Stomach smooth muscle (tissue), 2 donors: Measurements from ENCODE around the gene NUDT19.
"Not testable (repeated sequence)": the region's sequence is repeated elsewhere in the genome, so short reads cannot be mapped to it uniquely, and the experiment has no call there.

Experiments used
- H3K27ac ChIP-seq: one replicate; pipeline ENCODE4 v1.7.0; 2013; ENCODE audit warnings: mild to moderate bottlenecking, low read length, inconsistent platforms
- H3K27me3 ChIP-seq, 2 donors: one replicate each; pipeline ENCODE4 v1.7.0; 2013; ENCODE audit warnings: low read length in 2 of 2; ENCODE audit not compliant: insufficient read depth in 2 of 2, control insufficient read depth in 1 of 2
- H3K36me3 ChIP-seq, 2 donors: one replicate each; pipeline ENCODE4 v1.7.0; 2013; ENCODE audit warnings: low read length in 2 of 2; ENCODE audit not compliant: control insufficient read depth in 2 of 2, insufficient read depth in 2 of 2
- H3K4me1 ChIP-seq: one replicate; pipeline ENCODE4 v1.7.0; 2013; ENCODE audit warnings: low read length; ENCODE audit not compliant: control insufficient read depth, insufficient read depth
- H3K4me3 ChIP-seq, 2 donors: one replicate each; pipeline ENCODE4 v1.7.0; 2013; ENCODE audit warnings: low read length in 2 of 2
- H3K9ac ChIP-seq, 2 donors: one replicate each; pipeline ENCODE4 v1.7.0; 2013; ENCODE audit warnings: low read length in 2 of 2, mild to moderate bottlenecking in 1 of 2
- H3K9me3 ChIP-seq, 2 donors: one replicate each; pipeline ENCODE4 v1.7.0; 2013; ENCODE audit warnings: low read length in 2 of 2; ENCODE audit not compliant: control insufficient read depth in 2 of 2
- donor health status: healthy.
- donor health status: Pancreatic carcinoma.

Gene NUDT19

DNA sequence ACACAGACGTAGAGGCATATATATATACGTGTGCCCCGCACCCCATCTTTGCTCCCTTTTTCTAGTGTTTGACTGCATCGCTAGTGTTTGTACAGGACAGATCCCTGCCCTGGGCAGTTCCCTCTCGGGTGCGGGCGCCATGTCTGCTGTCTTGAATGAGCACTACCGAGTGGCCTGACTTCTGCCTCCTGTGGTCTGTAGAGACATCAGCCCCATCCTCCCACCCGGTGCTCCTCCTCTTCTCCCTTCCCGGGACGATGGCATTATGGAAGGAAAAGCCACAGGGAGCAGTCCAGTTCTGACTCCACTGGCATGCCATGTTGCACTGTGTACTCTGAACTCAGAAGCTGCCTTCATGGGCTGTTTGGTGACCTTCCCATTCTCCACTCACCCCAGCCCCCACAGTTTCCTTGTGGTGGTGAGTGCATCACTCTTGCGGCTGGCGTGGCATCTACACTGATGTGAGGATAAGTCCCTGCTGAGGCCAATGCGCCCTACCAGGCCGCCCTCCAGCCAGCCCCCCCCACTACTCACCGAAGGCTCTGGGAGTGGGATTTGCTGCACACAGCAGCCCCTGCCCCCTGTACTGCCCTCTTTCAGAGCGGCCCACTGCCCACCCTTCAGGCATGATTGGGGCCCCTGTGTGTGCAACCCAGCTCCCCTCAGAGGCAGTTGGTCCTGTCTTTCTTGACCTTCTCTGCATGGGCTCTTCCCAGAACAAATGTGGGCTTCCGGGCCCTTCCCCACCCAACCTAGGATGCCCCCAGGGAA lies 53.1 kb downstream of the NUDT19 start:
- no peaks in the 10 kb centered on the region for H3K36me3 ChIP-seq
- H3K4me1 ChIP-seq, result no peaks in the 10 kb centered on the region
- no peak overlapping the region for H3K9ac ChIP-seq
- H3K27ac ChIP-seq, result no peak overlapping the region
- H3K9me3 ChIP-seq, result no peaks in the 10 kb centered on the region
- no peak overlapping the region for H3K4me3 ChIP-seq
- H3K27me3 ChIP-seq, result peaks cover 5 to 10% of the 10 kb centered on the region in 2 donors

DNA sequence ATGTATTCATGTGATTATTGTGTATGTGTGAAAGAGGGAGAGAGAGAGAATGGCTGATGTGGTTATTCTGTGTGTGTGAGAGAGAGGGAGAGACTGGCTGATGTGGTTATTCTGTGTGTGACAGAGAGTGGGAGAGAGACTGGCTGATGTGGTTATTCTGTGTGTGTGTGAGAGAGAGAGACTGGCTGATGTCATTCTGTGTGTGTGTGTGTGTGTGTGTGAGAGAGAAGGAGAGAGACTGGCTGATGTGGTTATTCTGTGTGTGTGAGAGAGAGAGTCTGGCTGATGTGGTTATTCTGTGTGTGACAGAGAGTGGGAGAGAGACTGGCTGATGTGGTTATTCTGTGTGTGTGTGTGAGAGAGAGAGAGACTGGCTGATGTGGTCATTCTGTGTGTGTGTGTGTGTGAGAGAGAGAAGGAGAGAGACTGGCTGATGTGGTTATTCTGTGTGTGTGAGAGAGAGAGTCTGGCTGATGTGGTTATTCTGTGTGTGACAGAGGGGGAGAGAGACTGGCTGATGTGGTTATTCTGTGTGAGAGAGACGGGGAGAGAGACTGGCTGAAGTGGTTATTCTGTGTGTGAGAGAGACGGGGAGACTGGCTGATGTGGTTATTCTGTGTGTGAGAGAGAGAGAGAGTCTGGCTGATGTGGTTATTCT lies 54.1 kb downstream of the NUDT19 start:
- not testable (repeated sequence) for H3K27me3 ChIP-seq

DNA sequence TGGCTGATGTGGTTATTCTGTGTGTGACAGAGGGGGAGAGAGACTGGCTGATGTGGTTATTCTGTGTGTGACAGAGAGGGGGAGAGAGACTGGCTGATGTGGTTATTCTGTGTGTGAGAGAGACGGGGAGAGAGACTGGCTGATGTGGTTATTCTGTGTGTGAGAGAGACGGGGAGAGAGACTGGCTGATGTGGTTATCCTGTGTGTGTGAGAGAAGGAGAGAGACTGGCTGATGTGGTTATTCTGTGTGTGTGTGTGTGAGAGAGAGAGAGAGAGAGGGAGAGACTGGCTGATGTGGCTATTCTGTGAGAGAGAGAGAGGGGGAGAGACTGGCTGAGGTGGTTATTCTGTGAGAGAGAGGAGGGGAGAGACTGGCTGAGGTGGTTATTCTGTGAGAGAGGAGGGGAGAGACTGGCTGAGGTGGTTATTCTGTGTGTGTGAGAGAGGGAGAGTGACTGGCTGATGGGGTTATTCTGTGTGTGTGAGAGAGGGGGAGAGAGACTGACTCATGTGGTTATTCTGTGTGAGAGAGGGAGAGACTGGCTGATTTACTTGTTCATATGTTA lies 55.1 kb downstream of the NUDT19 start:
- H3K27ac ChIP-seq, H3K4me3 ChIP-seq, H3K36me3 ChIP-seq, H3K27me3 ChIP-seq, H3K4me1 ChIP-seq, H3K9me3 ChIP-seq, H3K9ac ChIP-seq: not testable (repeated sequence)

More for the DNA sequence above, 54.1 kb downstream of the NUDT19 start:
- not testable (repeated sequence) for H3K36me3 ChIP-seq, H3K9me3 ChIP-seq, H3K9ac ChIP-seq, H3K4me1 ChIP-seq, H3K27ac ChIP-seq, H3K4me3 ChIP-seq

DNA sequence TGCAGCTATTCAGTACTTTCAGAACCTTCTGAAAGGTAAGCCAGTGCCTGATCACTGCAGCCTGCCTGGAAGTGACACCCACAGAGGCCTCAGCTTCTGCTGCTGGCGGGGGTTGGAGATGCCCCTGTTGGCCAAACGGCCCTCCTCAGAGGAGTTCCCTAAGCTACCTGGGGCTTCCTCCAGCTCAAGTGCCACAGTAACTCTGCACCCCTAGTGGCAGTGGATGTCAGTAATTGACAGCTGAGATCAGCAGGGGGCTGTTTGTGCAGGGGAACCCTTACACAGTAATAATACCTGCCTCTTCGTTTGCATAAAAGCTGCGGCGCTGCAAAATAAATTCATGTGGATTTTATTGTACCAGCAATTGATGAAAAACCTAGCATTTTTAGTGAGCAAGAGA lies 56.9 kb downstream of the NUDT19 start:
- no peak overlapping the region for H3K27ac ChIP-seq
- no peaks in the 10 kb centered on the region for H3K4me1 ChIP-seq
- no peak overlapping the region for H3K9ac ChIP-seq
- H3K27me3 ChIP-seq, result peaks cover 5 to 10% of the 10 kb centered on the region in 2 donors
- H3K9me3 ChIP-seq, result no peaks in the 10 kb centered on the region
- no peaks in the 10 kb centered on the region for H3K36me3 ChIP-seq
- no peak overlapping the region for H3K4me3 ChIP-seq

DNA sequence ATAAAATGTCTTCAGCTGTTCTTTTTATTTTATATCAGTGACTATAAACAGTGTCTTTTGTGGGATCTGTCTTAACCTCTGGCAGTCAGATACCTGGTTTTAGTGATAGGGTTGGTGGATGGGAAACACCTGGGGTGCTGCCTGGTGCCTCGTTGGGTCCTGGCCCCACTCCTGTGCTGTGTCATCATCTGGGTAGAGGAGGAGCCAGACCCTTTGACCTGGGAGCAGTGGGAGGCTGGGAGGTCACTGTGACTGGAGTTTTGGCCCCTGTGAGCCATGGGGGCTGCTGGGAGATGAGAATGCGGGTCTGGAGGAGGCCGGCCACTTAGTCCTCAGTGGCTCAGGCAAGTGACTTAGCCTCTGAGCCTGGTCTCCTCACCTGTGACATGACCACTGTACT lies 57.3 kb downstream of the NUDT19 start:
- Histone ChIP-seq H3K9me3 (no peaks in the 10 kb centered on the region), H3K27ac (no peak overlapping the region), H3K36me3 (no peaks in the 10 kb centered on the region), H3K4me3 (no peak overlapping the region), H3K9ac (no peak overlapping the region), H3K4me1 (no peaks in the 10 kb centered on the region), H3K27me3 (peaks cover 5 to 12% of the 10 kb centered on the region in 2 donors)

DNA sequence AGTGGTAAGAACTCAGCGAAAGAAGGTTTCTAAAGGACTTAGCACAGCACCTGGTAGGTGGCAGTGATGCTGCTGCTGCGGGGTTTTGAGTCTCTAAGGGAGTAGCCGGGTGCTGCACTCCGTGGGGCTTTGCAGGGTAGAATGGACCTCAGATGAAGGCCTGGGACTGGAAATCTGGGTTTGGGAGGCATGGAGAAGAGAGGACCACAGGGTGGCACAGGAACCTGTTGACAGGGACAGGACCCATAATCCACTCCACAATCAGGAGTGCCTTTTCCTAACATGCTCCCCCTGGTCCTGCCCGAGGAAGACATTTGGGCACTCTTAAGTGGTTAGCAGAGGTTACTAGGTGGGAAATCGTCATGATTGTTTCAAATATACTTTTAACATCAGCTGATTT lies 57.7 kb downstream of the NUDT19 start:
- no peaks in the 10 kb centered on the region for H3K9me3 ChIP-seq
- no peak overlapping the region for H3K9ac ChIP-seq
- no peak overlapping the region for H3K4me3 ChIP-seq
- no peak overlapping the region for H3K27ac ChIP-seq
- H3K36me3 ChIP-seq, result no peaks in the 10 kb centered on the region
- no peaks in the 10 kb centered on the region for H3K4me1 ChIP-seq
- H3K27me3 ChIP-seq, result peaks cover 5 to 12% of the 10 kb centered on the region in 2 donors

DNA sequence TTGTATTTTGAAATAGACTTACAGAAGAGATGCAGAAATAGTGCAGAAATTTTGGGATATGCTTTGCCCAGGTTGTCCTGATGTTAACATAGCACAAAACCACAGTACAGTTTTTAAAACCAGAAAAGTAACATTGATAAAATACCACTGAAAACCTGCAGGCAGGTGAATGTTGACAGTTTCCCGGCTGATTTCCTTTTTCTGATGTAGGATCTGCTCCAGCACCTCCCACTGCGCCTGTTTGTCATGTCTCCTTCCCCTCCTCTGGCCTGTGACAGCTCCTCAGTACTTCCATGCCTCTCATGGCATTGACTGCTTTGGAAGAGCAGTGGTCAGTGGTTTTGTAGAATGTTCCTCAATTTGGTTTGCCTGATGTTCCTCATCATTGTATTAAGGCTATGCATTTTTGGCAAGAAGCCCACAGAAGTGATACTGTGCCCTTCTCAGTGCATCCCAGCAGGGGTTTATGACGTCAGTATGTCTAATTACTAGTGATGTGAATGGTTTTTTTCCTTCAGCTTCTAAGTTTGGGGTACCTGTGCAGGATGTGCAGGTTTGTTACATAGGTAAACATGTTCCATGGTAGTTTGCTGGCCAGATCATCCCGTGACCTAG lies 58.9 kb downstream of the NUDT19 start:
- no peak overlapping the region for H3K4me3 ChIP-seq
- peaks cover 5 to 12% of the 10 kb centered on the region in 2 donors for H3K27me3 ChIP-seq
- H3K36me3 ChIP-seq, result no peaks in the 10 kb centered on the region
- no peak overlapping the region for H3K27ac ChIP-seq
- H3K4me1 ChIP-seq, result no peaks in the 10 kb centered on the region
- no peaks in the 10 kb centered on the region for H3K9me3 ChIP-seq
- no peak overlapping the region for H3K9ac ChIP-seq

DNA sequence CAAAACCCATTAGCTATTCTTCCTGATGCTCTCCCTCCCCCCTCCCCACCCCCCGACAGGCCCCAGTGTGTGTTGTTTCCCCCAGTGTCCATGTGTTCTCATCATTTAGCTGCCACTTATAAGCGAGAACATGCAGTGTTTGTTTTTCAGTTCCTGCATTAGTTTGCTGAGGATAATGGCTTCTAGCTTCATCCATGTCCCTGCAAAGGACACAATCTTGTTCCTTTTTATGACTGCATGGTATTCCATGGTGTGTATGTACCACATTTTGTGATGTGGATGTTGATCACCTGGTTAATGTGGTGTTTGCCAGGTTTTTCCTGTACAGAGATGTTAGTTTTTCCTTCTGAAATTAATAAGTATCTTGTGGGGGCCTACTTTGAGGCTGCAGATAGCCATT lies 59.4 kb downstream of the NUDT19 start:
- Histone ChIP-seq H3K27me3 (peaks cover 5 to 12% of the 10 kb centered on the region in 2 donors), H3K36me3 (no peaks in the 10 kb centered on the region), H3K27ac (no peak overlapping the region)

DNA sequence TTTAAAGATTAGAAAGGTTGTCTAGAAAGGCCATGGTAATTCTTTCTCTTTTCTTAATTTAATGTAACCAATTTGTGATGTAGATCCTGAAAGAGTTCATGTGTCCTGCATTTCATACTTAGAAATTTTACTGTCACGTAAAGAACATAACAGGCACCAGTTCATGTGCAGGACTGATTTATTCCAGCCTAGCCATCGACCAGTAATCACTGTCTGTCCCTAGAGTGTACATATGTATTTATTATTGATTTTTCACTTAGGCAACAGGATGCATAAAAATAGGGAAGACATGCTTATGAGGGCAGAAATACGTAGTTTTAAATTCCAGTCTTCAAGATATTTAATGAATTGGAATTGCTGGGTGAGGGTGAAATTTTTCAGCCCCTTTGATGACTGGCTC lies 65.6 kb downstream of the NUDT19 start:
- Histone ChIP-seq H3K4me1 (no peaks in the 10 kb centered on the region), H3K27me3 (peaks cover 0 to 2% of the 10 kb centered on the region in 2 donors), H3K27ac (no peak overlapping the region), H3K36me3 (no peaks in the 10 kb centered on the region), H3K4me3 (no peak overlapping the region), H3K9ac (no peak overlapping the region), H3K9me3 (no peaks in the 10 kb centered on the region)

More for the DNA sequence above, 59.4 kb downstream of the NUDT19 start:
- H3K4me1 ChIP-seq, result no peaks in the 10 kb centered on the region
- no peak overlapping the region for H3K4me3 ChIP-seq
- H3K9me3 ChIP-seq, result no peaks in the 10 kb centered on the region
- H3K9ac ChIP-seq, result no peak overlapping the region
